ENCODE measurements around the gene COL12A1. TPM values are rescaled to one million over a fixed set of nuclear protein-coding genes. Genes with fewer than 3 reads are reported as not detected.

Gene COL12A1
- total RNA-seq, 1 donor from 2014 or later, result 11.3 TPM

DNA sequence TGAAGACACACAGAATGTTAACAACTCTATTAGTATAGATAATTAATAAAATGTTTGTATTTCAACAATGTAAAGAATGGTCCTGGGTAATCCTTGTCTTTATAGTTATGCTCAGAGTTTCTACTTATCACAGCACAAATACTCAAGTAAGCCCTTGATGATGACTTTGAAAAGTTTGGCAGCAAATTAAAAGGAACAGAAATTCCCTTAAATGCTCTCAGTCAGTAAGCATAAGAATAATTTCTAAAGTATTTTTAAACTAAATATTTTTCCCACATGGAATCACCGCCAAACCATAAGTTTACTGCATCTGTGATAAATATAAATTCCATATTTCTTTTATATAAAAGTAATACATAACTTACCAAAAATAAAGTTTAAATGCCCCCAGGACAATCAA, 96.1 kb downstream of the COL12A1 start:
- Histone ChIP-seq H3K27me3 (ENCODE audit: control insufficient read depth, insufficient read depth, low read length) (no peaks in the 10 kb centered on the region), H3K4me3 (ENCODE audit: low read depth, low read length) (no peak overlapping the region), H3K36me3 (ENCODE audit: control insufficient read depth, insufficient read depth, low read length) (no peaks in the 10 kb centered on the region)
- TF ChIP-seq, protein P1, sequence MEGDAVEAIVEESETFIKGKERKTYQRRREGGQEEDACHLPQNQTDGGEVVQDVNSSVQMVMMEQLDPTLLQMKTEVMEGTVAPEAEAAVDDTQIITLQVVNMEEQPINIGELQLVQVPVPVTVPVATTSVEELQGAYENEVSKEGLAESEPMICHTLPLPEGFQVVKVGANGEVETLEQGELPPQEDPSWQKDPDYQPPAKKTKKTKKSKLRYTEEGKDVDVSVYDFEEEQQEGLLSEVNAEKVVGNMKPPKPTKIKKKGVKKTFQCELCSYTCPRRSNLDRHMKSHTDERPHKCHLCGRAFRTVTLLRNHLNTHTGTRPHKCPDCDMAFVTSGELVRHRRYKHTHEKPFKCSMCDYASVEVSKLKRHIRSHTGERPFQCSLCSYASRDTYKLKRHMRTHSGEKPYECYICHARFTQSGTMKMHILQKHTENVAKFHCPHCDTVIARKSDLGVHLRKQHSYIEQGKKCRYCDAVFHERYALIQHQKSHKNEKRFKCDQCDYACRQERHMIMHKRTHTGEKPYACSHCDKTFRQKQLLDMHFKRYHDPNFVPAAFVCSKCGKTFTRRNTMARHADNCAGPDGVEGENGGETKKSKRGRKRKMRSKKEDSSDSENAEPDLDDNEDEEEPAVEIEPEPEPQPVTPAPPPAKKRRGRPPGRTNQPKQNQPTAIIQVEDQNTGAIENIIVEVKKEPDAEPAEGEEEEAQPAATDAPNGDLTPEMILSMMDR (IDR thresholded peaks at IDR 0.05; ENCODE audit: insufficient read depth, low read length, severe bottlenecking), result no peak
- FAIRE-seq, result no peak
- no peak for DNase-seq (ENCODE audit: low read depth)

DNA sequence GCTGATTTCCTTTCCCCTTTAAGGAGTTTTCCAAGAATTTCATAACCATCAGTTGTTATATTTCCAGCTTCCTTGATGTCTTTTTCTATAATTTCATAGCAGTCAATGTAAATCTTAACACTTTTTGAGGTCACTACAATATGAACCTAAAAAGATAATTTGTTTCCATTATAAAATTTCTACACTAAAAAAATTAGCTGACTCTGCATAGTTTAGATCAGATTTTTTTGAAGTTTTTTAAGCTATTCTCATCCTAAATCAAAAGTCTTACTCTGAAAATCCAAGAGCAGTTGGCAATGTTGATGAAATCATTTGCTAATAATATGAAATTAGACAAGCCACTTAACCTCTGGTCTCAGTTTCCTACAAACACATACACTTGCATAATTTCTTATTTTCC, 96.8 kb downstream of the COL12A1 start:
- no peak for DNase-seq (ENCODE audit: low read depth)
- TF ChIP-seq, protein P1 (IDR thresholded peaks at IDR 0.05; ENCODE audit: insufficient read depth, low read length, severe bottlenecking), result no peak

DNA sequence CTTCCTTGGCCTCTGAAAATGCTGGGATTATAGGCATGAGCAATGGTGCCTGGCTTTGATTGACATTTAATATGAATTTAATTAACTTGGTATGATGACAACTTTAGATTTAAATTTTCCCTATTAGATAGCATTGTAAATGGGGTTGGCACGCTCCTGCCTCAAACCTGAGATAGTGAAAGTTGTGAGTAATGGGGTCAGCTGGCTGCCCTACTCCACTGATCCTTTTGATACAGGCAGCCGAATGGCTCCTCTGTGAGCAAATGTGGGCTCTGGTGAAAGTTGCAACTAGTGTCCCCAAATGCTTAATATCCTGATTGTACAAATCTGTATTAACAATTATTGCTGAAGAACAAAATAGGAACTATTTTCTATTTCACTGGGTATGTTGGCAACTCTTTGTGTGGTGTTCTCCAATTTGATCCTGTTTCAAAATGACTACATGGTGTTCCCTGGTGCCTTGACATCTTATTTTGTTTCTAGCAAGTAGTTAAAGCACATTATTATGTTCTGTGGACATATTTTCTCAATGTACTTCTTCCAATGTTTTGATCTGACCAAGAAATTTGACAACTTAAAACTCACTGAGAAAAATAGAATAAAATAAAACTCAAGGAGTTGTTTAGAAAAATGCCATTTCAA, 97.4 kb downstream of the COL12A1 start:
- no peak for FAIRE-seq
- H3K4me3 ChIP-seq (ENCODE audit: low read depth, low read length), result no peak overlapping the region
- H3K27me3 ChIP-seq (ENCODE audit: control insufficient read depth, insufficient read depth, low read length), result no peaks in the 10 kb centered on the region
- no peak for DNase-seq (ENCODE audit: low read depth)
- no peaks in the 10 kb centered on the region for H3K36me3 ChIP-seq (ENCODE audit: control insufficient read depth, insufficient read depth, low read length)
- TF ChIP-seq, protein P1 (IDR thresholded peaks at IDR 0.05; ENCODE audit: insufficient read depth, low read length, severe bottlenecking), result no peak

More for the DNA sequence above, 96.8 kb downstream of the COL12A1 start:
- no peak for FAIRE-seq
- Histone ChIP-seq H3K27me3 (ENCODE audit: control insufficient read depth, insufficient read depth, low read length) (no peaks in the 10 kb centered on the region), H3K4me3 (ENCODE audit: low read depth, low read length) (no peak overlapping the region), H3K36me3 (ENCODE audit: control insufficient read depth, insufficient read depth, low read length) (no peaks in the 10 kb centered on the region)

DNA sequence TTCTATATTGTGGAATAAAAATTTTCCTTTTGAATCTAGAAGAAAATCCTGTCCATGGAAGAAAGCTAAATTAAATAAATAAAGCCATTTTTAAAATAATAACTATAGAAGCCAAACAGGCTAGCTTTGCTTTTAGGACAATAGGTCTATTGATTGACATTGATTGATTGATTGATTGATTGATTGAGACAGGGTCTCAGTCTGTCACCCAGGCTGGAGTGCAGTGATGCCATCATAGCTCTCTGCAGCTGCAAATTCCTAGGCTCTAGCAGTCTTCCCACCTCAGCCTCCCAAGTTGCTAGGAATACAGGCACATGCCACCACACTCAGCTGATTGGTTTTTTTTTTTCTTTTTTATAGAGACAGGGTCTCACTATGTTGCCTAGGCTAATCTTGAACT, 97.9 kb downstream of the COL12A1 start:
- Histone ChIP-seq H3K27me3 (ENCODE audit: control insufficient read depth, insufficient read depth, low read length) (no peaks in the 10 kb centered on the region), H3K36me3 (ENCODE audit: control insufficient read depth, insufficient read depth, low read length) (no peaks in the 10 kb centered on the region), H3K4me3 (ENCODE audit: low read depth, low read length) (no peak overlapping the region)
- FAIRE-seq (no peak), DNase-seq (ENCODE audit: low read depth) (no peak)
- TF ChIP-seq, protein P1 (IDR thresholded peaks at IDR 0.05; ENCODE audit: insufficient read depth, low read length, severe bottlenecking), result no peak

DNA sequence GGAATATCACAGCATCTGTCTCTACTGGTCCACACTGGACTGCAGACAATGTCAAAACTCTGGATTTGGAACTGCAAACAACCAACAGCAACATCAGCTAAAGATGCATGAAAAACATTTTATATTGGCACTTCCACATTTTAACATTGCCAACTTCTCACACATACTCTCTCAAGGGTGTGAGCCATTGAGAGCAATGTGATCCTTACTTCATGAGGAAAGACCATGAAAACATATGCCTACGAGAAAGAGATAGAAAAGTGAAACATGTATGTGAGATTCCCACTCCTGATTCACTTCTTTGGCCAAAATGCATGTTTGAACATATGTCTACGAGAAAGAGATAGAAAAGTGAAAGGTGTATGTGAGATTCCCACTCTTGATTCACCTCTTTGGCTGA, 99.4 kb downstream of the COL12A1 start:
- no peaks in the 10 kb centered on the region for H3K36me3 ChIP-seq (ENCODE audit: control insufficient read depth, insufficient read depth, low read length)

More for the DNA sequence above, 99.4 kb downstream of the COL12A1 start:
- no peak for FAIRE-seq
- Histone ChIP-seq H3K4me3 (ENCODE audit: low read depth, low read length) (no peak overlapping the region), H3K27me3 (ENCODE audit: control insufficient read depth, insufficient read depth, low read length) (no peaks in the 10 kb centered on the region)
- no peak for DNase-seq (ENCODE audit: low read depth)
- TF ChIP-seq, protein P1 (IDR thresholded peaks at IDR 0.05; ENCODE audit: insufficient read depth, low read length, severe bottlenecking), result no peak
